HG03064 (cell line): Measurements from ENCODE around the gene DOK5.

Experiments
- ATAC-seq: cut with Tn5 transposase; IDR thresholded peaks from one replicate; pipeline ENCODE4 v1.9.1; 2021; ENCODE audit warnings: low read depth; ENCODE audit not compliant: unreplicated experiment

The DOK5 gene

DNA sequence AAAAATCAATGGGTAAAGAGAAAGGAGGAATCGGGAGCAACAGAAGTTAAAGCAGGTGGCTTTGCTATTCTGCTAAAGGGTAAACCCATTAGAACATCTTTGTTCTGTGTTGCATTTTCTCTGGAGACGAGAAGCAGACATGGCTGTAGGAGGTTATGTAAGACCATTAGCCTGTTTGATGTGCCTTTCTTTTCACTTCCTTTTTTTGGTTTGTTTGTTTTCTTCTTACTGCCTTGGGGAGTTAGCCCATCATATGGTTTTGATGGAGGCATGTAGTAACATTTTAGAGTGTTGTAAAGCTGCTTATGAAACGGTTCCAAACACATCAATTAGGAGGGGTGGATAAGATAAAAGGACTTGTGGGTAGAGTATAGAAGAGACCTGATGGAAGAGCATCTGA lies 131.0 kb downstream of the DOK5 start:
- ATAC-seq = no peak

DNA sequence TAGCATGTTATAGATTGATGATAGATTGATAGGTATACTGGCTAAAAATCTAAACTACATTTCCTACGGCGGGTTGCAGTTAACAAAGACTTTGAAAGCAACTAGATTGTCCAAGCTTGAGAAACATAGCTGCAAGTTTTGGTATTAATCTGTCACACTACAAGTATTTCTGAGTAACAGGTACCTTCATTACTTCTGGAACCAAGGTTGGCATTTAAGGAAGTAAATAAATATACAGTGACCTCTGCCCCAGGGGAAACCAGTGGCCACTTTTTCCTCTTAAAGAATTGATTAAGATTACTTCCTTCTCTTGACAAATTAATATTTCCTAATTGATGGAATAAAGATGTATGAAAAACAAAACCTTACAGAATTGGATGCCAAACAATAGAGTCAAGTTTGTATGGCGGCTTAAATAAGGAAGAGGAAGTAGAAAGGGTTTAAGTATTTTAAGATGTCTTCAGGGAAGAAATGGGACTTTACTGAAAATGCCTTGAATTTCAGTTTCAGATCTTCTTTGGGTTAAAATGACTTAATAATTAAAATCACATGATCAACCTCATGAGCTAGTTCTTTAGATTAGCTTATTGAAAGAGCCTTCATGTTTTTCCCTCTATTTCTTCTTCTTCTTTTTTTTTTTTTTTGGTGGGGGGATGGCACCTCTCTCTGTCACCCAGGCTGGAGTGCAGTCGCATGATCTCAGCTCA lies 132.8 kb downstream of the DOK5 start:
- ATAC-seq = no peak

DNA sequence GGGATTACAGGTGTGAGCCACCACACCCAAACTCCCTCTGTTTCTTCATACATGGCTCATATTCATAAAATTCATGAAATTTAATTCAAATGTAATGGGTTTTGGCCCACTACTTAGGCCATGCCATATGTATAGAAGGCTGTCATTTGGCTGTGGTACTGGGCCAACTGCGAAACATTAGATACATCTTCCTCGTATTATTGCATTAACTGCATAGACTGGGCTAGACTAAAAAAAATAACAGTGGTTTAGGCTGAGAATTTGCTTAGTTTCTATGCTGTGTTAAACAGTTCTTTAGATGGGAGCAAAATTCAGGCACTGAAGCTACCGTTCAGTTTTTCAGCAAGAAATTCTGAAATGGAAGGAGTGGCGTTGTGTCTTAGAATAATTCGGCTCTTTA lies 133.6 kb downstream of the DOK5 start:
- no peak for ATAC-seq

DNA sequence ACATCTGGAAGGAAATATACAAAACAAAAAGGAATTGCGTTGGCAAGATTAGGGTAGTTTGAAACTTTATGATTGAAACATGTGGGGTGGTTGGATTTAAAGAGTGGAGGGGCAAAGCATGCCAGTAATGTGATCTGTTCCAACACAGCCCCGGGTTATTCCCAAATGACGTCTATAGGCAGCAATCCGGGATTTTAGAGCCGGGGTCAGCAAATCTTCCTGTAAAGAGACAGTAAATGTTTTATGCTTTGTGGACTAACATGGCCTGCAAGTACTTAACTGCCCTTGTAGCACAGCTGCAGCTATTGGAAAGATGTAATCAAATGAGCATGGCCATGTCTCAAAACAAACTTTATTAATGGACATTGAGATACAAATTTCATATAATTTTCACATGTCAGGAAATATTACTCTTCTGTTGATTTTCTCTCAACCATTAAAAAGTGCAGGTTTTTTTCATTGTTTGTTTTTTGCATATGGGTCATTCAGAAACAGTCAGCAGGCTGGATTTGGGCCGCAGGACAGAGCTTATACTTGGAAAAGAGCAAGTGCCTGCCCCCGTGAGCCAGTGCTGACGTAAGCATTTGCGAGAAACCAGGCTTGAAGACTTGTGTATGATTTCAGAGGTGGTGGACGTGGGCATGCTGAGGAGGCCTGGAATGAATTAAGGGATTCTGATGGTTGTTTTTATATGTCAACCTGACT lies 136.5 kb downstream of the DOK5 start:
- ATAC-seq = no peak

DNA sequence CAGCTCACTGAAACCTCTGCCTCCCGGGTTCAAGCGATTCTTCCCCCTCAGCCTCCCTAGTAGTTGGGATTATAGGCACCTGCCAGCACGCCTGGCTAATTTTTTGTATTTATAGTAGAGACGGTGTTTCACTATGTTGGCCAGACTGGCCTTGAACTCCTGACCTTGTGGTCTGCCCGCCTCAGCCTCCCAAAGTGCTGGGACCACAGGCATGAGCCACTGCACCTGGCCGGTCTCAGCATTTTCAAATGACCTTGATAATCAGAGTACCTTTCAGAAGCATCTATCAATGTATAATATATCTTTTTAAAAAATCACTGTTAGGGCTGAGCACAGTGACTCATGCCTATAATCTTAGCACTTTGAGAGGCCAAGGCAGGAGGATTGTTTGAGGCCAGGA lies 143.0 kb downstream of the DOK5 start:
- ATAC-seq = no peak

DNA sequence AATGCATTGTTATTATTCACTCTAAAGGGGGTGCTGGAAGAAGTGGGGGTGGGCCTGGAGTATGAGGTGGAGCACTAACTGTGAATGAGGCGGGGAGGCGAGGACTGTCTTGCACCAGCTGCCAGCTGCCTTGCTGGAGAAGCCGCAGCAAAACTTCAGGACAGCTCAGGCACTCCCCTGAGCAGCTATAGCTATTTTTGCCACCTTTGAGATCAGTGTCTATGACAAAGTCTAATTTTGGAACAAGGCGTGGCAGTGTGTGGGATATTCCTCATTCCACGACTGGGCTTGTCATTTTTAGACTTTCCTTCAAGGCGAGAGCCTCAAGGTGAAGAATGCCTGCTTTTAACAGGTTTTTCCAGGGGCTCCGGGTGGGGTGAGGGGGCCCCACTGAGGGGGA lies 143.8 kb downstream of the DOK5 start:
- no peak for ATAC-seq

DNA sequence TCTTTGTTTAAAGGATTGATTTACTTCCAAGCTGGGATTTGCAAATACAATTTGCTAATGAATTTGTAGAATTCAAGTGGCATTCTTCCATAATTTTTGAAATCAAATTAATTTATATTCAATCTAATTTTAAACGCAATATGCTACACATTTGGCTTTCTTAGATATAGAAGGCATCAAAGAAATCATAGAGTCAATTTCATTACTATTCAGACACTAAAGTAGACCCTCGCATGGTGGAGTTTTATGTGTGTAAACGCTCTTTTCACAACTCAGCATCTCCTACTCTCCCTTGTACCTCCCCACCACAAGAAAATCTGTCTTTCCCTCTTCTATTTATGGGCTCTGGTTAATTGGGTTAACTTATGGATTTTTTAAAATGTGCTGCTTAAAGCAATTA lies 144.3 kb downstream of the DOK5 start:
- no peak for ATAC-seq

DNA sequence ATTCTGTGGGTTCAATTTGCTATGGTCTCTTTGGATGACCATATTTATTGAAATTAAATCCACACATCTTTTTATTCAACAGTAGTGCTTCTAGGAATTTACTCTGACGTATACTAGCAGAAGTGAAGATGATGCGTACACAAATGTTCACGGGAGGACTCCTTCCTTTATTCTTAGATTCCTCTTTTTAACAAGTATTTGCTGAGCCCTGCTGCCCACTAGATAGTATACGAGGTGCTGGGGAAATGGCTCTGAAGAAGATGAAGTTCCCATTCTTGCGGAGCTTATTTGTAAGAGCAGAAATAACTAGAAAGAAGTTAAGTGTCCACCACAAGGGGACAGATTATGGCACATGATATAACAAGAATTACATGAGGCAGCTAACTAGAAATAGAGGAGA lies 145.2 kb downstream of the DOK5 start:
- ATAC-seq = no peak

DNA sequence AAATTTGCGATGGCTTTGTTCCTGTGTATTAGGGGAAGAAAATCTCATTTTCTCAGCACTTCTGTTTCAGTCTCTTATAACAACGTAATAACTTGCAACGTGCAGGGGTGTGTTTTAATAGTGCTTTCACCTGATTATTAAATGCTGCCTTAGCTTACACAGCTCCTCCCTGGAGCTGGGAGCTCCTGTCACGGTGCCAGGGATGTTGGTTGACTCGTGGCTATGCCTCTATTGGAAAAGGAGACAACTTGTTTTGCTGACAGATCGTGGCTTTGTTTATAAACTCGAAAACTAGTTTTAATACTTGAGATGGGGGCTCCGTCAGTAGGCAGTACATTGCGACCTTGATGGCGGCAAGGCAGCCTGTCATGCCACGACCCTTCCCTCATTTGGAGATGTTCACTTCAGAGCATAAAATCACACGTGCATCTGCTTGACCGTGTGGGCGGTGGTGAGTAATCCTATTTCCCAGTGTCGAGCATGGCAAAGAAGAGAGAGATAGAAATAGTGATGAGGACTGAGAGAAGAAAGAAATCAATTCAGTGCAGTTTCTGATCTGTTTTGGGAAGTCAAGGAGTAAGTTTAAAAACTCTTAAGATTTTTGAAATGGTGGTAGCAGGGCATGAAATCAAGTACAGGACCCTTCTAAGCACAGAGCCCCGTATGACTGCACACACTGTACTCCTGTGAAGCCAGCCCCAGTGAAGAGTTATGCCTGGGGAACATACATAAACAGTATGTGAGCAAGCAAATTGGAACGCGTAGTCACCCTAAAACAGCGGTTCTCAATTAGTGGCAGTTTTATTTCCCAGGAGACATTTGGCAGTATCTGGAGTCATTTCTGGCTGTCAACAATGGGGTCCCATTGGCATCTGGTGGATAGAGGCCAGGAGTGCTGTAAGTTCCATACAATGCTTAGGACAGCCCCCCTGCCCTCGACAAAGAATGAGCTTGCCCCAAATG lies 147.2 kb downstream of the DOK5 start:
- ATAC-seq = no peak

DNA sequence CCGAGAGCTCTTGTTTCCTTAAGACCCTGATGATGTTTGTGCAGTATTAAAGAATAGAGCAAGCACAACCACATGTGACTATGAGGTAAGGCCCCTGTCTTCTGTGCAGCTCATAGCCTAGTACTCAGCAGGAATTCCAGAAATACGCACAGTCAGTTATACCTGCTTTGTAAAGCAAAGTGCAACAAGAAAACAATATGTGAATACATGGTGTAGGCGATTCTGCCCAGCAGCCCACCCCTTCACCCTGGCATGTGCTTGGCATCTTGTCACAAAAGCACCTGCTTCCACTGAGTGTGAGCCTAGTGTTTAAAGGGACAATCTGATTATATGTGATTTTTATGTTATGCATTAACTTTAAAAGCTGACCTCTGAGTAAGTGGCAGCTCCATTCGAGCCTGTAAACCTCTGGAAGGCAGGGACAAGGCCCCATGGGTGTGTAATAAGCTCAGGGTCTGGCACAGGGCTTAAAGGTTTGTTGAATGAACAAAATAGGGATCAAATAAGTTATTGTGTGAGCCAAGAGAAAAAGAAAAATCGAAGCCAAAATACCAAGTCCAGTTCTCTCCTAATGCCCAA lies 148.7 kb downstream of the DOK5 start:
- ATAC-seq = no peak

DNA sequence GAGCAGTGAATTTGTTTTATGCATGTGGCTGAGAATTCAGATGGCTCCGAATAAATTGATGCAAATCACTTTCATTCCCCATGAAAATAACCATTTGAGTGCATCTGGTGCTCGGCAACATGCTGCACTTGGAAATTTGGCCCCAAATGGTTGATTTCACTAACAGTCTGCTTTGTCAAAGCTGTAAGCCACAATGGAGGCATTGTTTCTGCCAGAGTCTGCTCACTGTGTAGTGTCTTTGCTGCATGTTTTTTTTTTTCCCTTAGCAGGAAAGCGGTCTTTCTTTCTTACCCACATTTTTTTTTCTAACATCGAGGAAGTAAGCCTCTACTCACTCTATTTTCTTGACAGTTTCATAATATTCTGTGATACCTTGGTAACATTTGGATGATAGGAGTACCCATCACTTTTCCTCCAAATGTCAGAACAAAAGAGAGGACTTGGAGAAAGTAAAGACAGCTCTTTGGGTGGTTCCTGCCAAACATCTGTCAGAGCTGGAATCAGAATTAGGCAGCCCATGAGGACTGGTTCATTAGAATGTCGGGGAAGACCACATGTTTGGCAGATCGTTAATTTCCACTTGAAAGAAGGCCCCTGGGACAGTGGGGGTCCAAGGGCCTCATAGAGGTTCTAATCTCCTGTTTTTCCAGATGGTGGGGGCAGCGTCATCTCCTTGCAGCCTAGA lies 149.5 kb downstream of the DOK5 start:
- no peak for ATAC-seq

DNA sequence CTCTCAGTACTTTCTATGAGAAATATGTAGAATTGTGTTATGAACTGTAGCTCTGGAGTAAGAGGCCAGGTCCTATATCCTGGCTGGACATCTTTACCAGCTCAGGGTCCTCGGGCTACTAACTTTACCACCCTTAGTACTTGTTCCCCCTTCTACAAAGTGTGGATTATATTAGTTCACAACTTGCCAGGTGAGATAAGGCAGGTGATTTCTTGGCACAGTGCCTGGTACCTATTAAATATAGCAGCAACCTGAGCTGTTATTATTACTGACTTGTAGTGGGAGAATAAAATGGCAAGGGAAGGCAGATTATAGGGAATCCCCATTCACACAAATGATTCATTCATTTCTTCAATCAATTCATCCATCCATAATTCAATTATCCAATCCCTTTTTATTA lies 150.1 kb downstream of the DOK5 start:
- ATAC-seq = no peak

DNA sequence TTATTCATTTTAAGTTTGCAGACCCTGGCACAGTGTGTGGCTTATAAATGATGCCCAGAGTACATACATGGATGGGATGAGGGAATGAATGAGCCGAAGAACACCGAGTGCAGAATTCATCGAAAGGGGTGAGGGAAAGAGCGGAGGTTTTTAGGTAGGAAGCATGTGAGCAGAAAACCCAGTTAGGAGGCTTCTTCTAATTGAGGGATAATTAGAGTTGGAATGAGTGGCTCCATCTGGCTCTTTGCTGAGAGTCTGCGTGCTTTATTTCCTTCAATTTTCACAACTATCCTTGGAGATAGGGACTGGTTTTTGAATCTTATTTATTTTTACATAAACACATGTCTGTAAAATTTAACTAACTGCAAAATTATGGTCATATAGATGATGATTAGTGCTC lies 150.7 kb downstream of the DOK5 start:
- ATAC-seq = no peak

DNA sequence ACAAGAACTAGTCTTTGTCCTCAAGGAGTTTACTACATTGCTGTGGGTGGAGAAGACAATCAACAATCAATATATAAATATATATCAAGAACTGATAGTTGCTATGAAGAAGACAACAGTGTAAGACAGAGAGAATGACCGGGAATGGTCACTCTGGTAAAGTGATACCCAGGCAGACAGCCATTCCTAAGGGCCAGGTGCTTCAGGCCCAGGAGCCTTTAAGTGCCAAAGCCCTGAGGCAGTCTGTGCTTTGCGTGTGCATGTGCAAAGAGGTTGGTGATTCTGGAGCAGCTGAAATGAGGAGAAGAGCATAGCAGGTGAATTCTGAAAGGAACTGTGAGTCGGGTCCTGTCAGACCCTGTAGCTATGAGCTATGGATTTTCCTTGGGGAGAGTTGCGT lies 154.2 kb downstream of the DOK5 start:
- no peak for ATAC-seq

DNA sequence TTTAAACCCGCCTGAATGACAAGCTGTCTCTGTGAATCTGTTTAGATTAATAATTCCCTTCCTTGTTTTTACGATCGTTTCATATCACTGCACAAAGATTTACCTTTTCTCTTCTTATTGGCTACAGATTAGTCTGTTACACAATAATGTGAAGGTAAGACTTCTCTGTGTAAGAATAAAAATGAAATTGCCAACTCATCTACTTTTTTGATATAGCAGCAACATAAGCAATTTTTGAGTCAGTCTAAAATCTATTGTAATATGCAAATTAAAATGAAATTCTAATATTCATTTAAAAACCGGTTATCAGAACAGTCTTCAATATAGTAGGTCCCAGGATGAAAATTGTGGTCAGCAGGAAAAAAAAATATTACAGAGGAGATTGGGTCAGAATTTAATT lies 155.2 kb downstream of the DOK5 start:
- no peak for ATAC-seq

DNA sequence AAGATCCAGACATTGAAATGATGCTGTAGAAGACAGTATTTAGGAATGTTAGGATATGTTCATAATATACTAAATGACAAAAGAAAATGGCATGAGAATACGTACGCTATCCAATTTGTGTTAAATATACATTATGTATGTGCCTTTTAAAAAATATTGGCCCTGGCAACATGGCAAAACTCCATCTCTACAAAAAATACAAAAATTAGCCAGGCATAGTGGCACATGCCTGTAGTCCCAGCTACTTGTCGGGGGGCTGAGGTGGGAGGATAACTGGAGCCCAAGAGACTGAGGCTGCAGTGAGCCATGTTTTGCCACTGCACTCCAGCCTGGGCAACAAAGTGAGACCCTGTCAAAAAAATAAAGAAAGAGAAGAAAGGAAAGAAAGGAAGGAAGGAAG lies 155.7 kb downstream of the DOK5 start:
- no peak for ATAC-seq

DNA sequence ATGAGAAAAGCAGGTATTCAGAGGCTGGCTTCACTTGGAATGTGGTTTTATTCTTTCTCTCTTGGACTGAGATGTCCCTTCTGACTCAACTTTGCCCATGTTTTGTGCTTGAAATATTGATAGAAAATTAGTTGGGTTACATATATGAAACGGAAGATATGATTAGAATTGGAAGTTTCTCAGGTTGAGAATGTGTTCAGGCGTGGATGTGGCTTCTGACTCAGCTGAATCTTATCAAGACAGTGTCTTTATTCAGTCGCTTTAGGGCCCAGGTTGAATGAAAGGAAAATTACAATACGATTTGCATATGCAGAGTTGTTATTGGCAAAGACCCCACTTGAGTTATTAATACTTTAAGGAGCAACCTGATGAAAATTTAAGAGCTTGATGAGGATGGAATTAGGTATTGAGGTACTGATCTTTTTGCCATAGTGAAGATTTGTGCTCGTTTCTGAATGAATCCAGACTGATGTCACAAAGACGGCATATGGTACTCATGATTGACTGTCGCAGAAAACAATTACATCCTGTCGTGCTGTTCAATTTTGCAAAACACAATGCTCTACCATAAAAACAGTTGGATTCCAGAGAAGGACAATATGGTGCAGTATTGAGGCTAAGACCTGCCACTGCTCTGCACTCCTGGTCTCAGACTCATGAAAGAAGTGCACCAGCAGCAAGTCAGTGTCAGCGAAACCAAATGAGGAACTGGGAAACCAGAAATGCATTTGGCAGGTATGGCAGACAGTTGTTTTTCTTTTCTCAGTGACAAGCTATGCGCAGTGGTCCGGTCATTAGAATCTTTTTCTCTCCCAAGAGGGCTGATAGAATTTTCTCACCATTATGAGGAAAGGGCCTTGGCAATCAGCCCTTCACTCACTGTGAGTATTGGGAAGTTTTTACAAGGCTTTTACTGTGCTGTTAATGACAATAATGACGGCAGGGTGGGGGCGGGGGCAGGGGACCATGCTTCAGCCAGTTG lies 158.3 kb downstream of the DOK5 start:
- ATAC-seq = peak; percentile 95

DNA sequence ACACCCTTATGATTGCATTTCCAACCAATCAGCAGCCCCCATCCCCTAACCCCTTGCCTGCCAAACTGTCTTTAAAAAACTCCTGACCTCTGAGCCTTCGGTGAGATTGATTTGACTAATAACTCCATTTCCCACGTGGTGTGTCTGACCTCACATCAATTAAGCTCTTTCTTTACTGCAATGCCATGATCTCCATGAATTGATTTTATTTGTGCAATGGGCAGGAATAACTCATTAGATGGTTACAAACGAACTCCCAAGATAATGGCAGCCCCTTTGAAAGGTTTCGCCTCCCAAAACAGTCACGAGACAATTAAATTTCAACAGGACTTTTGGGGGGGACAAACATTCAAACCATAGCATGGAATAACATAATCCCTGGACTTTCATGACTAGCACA lies 161.2 kb downstream of the DOK5 start:
- no peak for ATAC-seq

DNA sequence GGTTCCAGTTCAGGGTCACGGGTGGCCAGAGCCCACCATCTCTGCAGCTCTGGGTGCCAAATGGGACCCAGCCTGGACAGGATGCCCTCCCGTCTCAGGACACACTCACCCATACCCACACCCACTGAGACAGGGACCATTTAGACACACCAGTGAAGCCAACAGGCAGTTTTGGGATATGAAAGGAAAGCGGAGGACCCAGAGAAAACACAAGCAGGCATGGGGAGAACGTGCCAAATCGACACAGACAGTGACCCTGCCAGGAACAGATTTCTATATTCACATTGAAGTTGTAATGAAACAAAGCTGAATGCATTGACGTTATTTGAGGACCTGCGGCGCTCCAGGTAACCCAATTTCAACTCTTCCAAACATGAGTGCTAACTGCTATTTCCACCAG lies 164.5 kb downstream of the DOK5 start:
- ATAC-seq = no peak
